Neural cell (in vitro differentiated cells): Measurements from ENCODE around the gene RHEBL1. TPM values are rescaled to one million over a fixed set of nuclear protein-coding genes. Genes with fewer than 3 reads are reported as not detected.
A peak's percentile ranks its signal among the peaks of the same experiment; 100 is the strongest.

ENCODE experiments used
- H2AFZ ChIP-seq: fragments of 200-600, 300-800 bp; sonication (generic), shearing (Covaris generic); 2 replicates; pipeline ENCODE4 v1.6.0; 2014; ENCODE audit warnings: low read depth, mild to moderate bottlenecking, antibody characterized with exemption, low read length, moderate library complexity
- H3F3A ChIP-seq: fragments of 200-600 bp; shearing (Covaris generic); 2 replicates; pipeline ENCODE4 v1.6.1; 2016; ENCODE audit warnings: mild to moderate bottlenecking, moderate library complexity, mixed read lengths, antibody characterized with exemption, low read length; ENCODE audit not compliant: insufficient read depth, poor library complexity, severe bottlenecking
- H3K27ac ChIP-seq: fragments of 200-600, 300-800 bp; sonication (generic), shearing (Covaris generic); 2 replicates; pipeline ENCODE4 v1.5.1; 2014; ENCODE audit warnings: mild to moderate bottlenecking, low read length, moderate library complexity
- H3K27me3 ChIP-seq: fragments of 300-800, 200-600 bp; sonication (generic), shearing (Covaris generic); 2 replicates; pipeline ENCODE4 v1.6.0; 2014; ENCODE audit warnings: mild to moderate bottlenecking, low read depth, low read length, moderate library complexity; ENCODE audit not compliant: insufficient read depth
- H3K36me3 ChIP-seq: fragments of 300-800, 200-600 bp; sonication (generic), shearing (Covaris generic); 2 replicates; pipeline ENCODE4 v1.5.1; 2014; ENCODE audit warnings: mild to moderate bottlenecking, antibody characterized with exemption, low read length, moderate library complexity; ENCODE audit not compliant: insufficient read depth
- H3K4me2 ChIP-seq: fragments of 300-800, 200-600 bp; sonication (generic), shearing (Covaris generic); 2 replicates; pipeline ENCODE4 v1.6.0; 2014; ENCODE audit warnings: mild to moderate bottlenecking, low read length
- H3K4me3 ChIP-seq: fragments of 300-800, 200-600 bp; sonication (generic), shearing (Covaris generic); 2 replicates; pipeline ENCODE4 v1.5.1; 2014; ENCODE audit warnings: mild to moderate bottlenecking, low read length, moderate library complexity
- H3K79me2 ChIP-seq: fragments of 200-600 bp; shearing (Covaris generic); replicated peaks from 2 replicates; pipeline ENCODE4 v1.6.0; 2014; ENCODE audit warnings: mild to moderate bottlenecking, low read length, moderate library complexity; ENCODE audit not compliant: insufficient read depth
- H3K9ac ChIP-seq: fragments of 300-800, 200-600 bp; sonication (generic), shearing (Covaris generic); 2 replicates; pipeline ENCODE4 v1.6.1; 2016; ENCODE audit warnings: mild to moderate bottlenecking, low read length, mixed read lengths
- H3K9me2 ChIP-seq: fragments of 200-600 bp; shearing (Covaris generic); 2 replicates; pipeline ENCODE4 v1.6.1; 2016; ENCODE audit warnings: mild to moderate bottlenecking, low read length, mixed read lengths; ENCODE audit not compliant: insufficient read depth
- H3K9me3 ChIP-seq: fragments of 200-600, 300-800 bp; sonication (generic), shearing (Covaris generic); 2 replicates; pipeline ENCODE4 v1.6.1; 2016; ENCODE audit warnings: mild to moderate bottlenecking, mixed run types, low read length, moderate library complexity, mixed read lengths
- H4K20me1 ChIP-seq: fragments of 200-600 bp; shearing (Covaris generic); 2 replicates; pipeline ENCODE4 v1.6.1; 2016; ENCODE audit warnings: mild to moderate bottlenecking, mixed run types; ENCODE audit not compliant: insufficient read depth
- CTCF ChIP-seq: fragments of 450-650 bp; IDR thresholded peaks from 2 replicates; pipeline ENCODE4 v1.5.1; 2014; ENCODE audit warnings: antibody characterized with exemption, mild to moderate bottlenecking, moderate library complexity; ENCODE audit not compliant: poor library complexity, severe bottlenecking
- EP300 ChIP-seq: fragments of 450-650 bp; conservative IDR thresholded peaks from 2 replicates; pipeline ENCODE4 v1.6.1; 2014; ENCODE audit warnings: antibody characterized with exemption, mild to moderate bottlenecking, moderate library complexity; ENCODE audit not compliant: poor library complexity, severe bottlenecking
- EZH2 ChIP-seq: fragments of 200-600, 300-800 bp; shearing (Covaris generic), sonication (generic); IDR thresholded peaks from 2 replicates; pipeline ENCODE4 v1.6.1; 2014; ENCODE audit warnings: antibody characterized with exemption, low read length, borderline replicate concordance, mild to moderate bottlenecking; ENCODE audit not compliant: insufficient read depth, poor library complexity, severe bottlenecking
- MXI1 ChIP-seq: fragments of 450-650 bp; conservative IDR thresholded peaks from 2 replicates; pipeline ENCODE4 v1.6.1; 2014; ENCODE audit warnings: antibody characterized with exemption, mild to moderate bottlenecking; ENCODE audit not compliant: poor library complexity, severe bottlenecking
- POLR2AphosphoS5 ChIP-seq: IDR thresholded peaks from 2 replicates; pipeline ENCODE4 v1.6.1; 2012
- RAD21 ChIP-seq: fragments of 450-650 bp; conservative IDR thresholded peaks from 2 replicates; pipeline ENCODE4 v1.6.1; 2014; ENCODE audit warnings: antibody characterized with exemption, mild to moderate bottlenecking, moderate library complexity
- REST ChIP-seq: IDR thresholded peaks from 2 replicates; pipeline ENCODE4 v1.6.1; 2012; ENCODE audit warnings: borderline replicate concordance
- SMC3 ChIP-seq: fragments of 450-650 bp; conservative IDR thresholded peaks from 2 replicates; pipeline ENCODE4 v1.6.1; 2014; ENCODE audit warnings: antibody characterized with exemption, mild to moderate bottlenecking, moderate library complexity; ENCODE audit not compliant: poor library complexity
- TAF1 ChIP-seq: IDR thresholded peaks from 2 replicates; pipeline ENCODE4 v1.6.1; 2012; ENCODE audit warnings: low read depth
- polyA plus RNA-seq: library from polyadenylated mRNA; depleted of rRNA; stranded (reverse); fragments of >200 nt; gene quantifications from 2 replicates; pipeline ENCODE4 v1.2.3, GENCODE V29; 2014

Gene RHEBL1
- polyA plus RNA-seq, 1 donor from 2014 or later: 0.68 TPM

- H4K20me1 ChIP-seq: no peaks in the 10 kb centered on the region
- no peaks in the 10 kb centered on the region for H3F3A ChIP-seq
- H3K9me2 ChIP-seq: no peaks in the 10 kb centered on the region
- H3K4me2 ChIP-seq: no peak overlapping the region
- H3K4me3 ChIP-seq: no peak overlapping the region
- H3K36me3 ChIP-seq: peaks cover 23% of the 10 kb centered on the region
- no peak overlapping the region for H3K9ac ChIP-seq
- H3K9me3 ChIP-seq: no peaks in the 10 kb centered on the region
- TF ChIP-seq CTCF (no peak), REST (no peak), EZH2 (no peak), SMC3 (no peak), EP300 (no peak), MXI1 (no peak), TAF1 (no peak), RAD21 (no peak), POLR2AphosphoS5 (no peak)
- peaks cover 5% of the 10 kb centered on the region for H3K79me2 ChIP-seq
- no peak overlapping the region for H2AFZ ChIP-seq
- H3K27me3 ChIP-seq: peaks cover 14% of the 10 kb centered on the region
- H3K27ac ChIP-seq: no peak overlapping the region
Measured at GRCh38 chr12:49098703-49099102, 28.9 kb upstream of the RHEBL1 start.

GRCh38 chr12:49098035-49098451 lies 28.3 kb upstream of the RHEBL1 start:
- H3F3A ChIP-seq: no peaks in the 10 kb centered on the region
- H2AFZ ChIP-seq: no peak overlapping the region
- peaks cover 2% of the 10 kb centered on the region for H3K79me2 ChIP-seq
- H3K9me2 ChIP-seq: no peaks in the 10 kb centered on the region
- no peak overlapping the region for H3K4me2 ChIP-seq
- H3K4me3 ChIP-seq: no peak overlapping the region
- no peak overlapping the region for H3K9ac ChIP-seq
- no peaks in the 10 kb centered on the region for H3K9me3 ChIP-seq
- H3K27me3 ChIP-seq: peaks cover 21% of the 10 kb centered on the region
- no peak overlapping the region for H3K27ac ChIP-seq
- H3K36me3 ChIP-seq: peaks cover 21% of the 10 kb centered on the region
- H4K20me1 ChIP-seq: no peaks in the 10 kb centered on the region
- TF ChIP-seq CTCF (peak; percentile 70), RAD21 (peak; percentile 42), SMC3 (peak; percentile 57), POLR2AphosphoS5 (no peak), EZH2 (no peak), REST (no peak), MXI1 (no peak), TAF1 (no peak), EP300 (no peak)
